Kidney (tissue), 14 donors: ENCODE results near the gene KLHDC7B. TPM values are rescaled to one million over a fixed set of nuclear protein-coding genes. Genes with fewer than 3 reads are reported as not detected.

Experiments
- DNase-seq, 5 donors: peaks; one replicate each; pipeline ENCODE4 v3.0.0-alpha.2; 2013 to 2020
- FAIRE-seq: peaks from 2 replicates; lab custom pipeline; 2012; peaks lifted over from hg19 to GRCh38; lab: Jason Lieb, UNC
- H3K27ac ChIP-seq, 2 donors: one replicate each; pipeline ENCODE4 v1.7.0; 2013; ENCODE audit warnings: low read depth in 2 of 2, low read length in 2 of 2, inconsistent platforms in 1 of 2
- H3K27me3 ChIP-seq: one replicate; pipeline ENCODE4 v1.7.1; 2013; ENCODE audit warnings: low read length, inconsistent platforms; ENCODE audit not compliant: control insufficient read depth, insufficient read depth
- H3K36me3 ChIP-seq, 3 donors: one replicate each; pipeline versions ENCODE4 v1.7.0 to v1.7.1; 2013; ENCODE audit warnings: low read length in 3 of 3, control low read depth in 1 of 3, inconsistent platforms in 1 of 3; ENCODE audit not compliant: insufficient read depth in 3 of 3, control insufficient read depth in 2 of 3
- H3K4me1 ChIP-seq, 3 donors: one replicate each; pipeline versions ENCODE4 v1.7.0 to v1.7.1; 2013; ENCODE audit warnings: low read length in 3 of 3, inconsistent platforms in 1 of 3, low read depth in 1 of 3; ENCODE audit not compliant: control insufficient read depth in 2 of 3, insufficient read depth in 2 of 3
- H3K4me3 ChIP-seq, 3 donors: one replicate each; pipeline versions ENCODE4 v1.7.0 to v1.8.1; 2013; ENCODE audit warnings: low read length in 3 of 3, control low read depth in 1 of 3, inconsistent platforms in 1 of 3
- H3K9ac ChIP-seq, 3 donors: one replicate each; pipeline versions ENCODE4 v1.7.0 to v1.7.1; 2013; ENCODE audit warnings: low read length in 3 of 3, control low read depth in 1 of 3, inconsistent platforms in 1 of 3
- H3K9me3 ChIP-seq, 3 donors: one replicate each; pipeline versions ENCODE4 v1.7.0 to v1.7.1; 2013; ENCODE audit warnings: low read length in 3 of 3, control low read depth in 1 of 3, inconsistent platforms in 1 of 3; ENCODE audit not compliant: control insufficient read depth in 2 of 3, insufficient read depth in 1 of 3
- CTCF ChIP-seq: IDR thresholded peaks from 3 replicates; pipeline ENCODE4 v1.5.1; 2012; ENCODE audit warnings: mild to moderate bottlenecking, moderate library complexity, borderline replicate concordance; ENCODE audit not compliant: insufficient read depth; ENCODE audit errors: extremely low read depth
- intact Hi-C: fragments of 100-400 bp; cut with DNase I; formaldehyde crosslinking; loops from one replicate; pipeline ENCODE4 v1.11.1; 2022
- polyA plus RNA-seq: library from polyadenylated mRNA; stranded (reverse); fragments of 350-450 nt; fragmentation: Illumina TruSeq; extraction: RNeasy Lipid Tissue Mini Kit (QIAGEN cat#74804); gene quantifications from one replicate; pipeline ENCODE4 v1.2.3, GENCODE V29; 2014; ENCODE audit warnings: low read depth, low replicate concordance; ENCODE audit not compliant: insufficient read depth
- total RNA-seq: library from RNA; stranded (reverse); fragmentation: NEBNext Ultra II Directional; extraction: Animal tissue kit (Norgen Biotek cat#: 25700); gene quantifications from one replicate; pipeline ENCODE4 v1.2.1, GENCODE V29; 2021
- donor health status: control.
- donor health status: control.
- donor health status: control.
- donor health status: control.
- donor health status: control.
- donor health status: DM: yes; HTN: yes; CAD: no.
- donor health status: Normal renal cell carcinoma (clear cell type).

Gene KLHDC7B
- total and polyA plus RNA-seq, 2 donors from 2014 or later = 1.4 to 16.1 TPM

- TF ChIP-seq CTCF = no peak
- intact Hi-C loops = no loop called here
- Histone ChIP-seq H3K4me3 (no peak overlapping the region), H3K4me1 (peaks cover 0 to 6% (median 6%) of the 10 kb centered on the region in 3 donors), H3K27ac (no peak overlapping the region), H3K36me3 (peaks cover 0 to 6% (median 0%) of the 10 kb centered on the region in 3 donors), H3K9ac (no peak overlapping the region), H3K27me3 (no peaks in the 10 kb centered on the region), H3K9me3 (no peaks in the 10 kb centered on the region)
- DNase-seq (peak in 2 of 5 donors; percentile 46 to 73), FAIRE-seq (no peak)
Measured at GRCh38 chr22:50503475-50504145, 42.1 kb upstream of the KLHDC7B start.

GRCh38 chr22:50504369-50505211 is 41.1 kb upstream of the KLHDC7B start:
- DNase-seq (peak in 2 of 5 donors; percentile 58 to 77), FAIRE-seq (no peak)
- H3K4me3 ChIP-seq = no peak overlapping the region
- no peak for TF ChIP-seq CTCF
- H3K27me3 ChIP-seq = no peaks in the 10 kb centered on the region
- peaks cover 2 to 13% (median 13%) of the 10 kb centered on the region in 3 donors for H3K4me1 ChIP-seq
- no peak overlapping the region for H3K9ac ChIP-seq
- peaks cover 0 to 6% (median 0%) of the 10 kb centered on the region in 3 donors for H3K36me3 ChIP-seq
- H3K9me3 ChIP-seq = no peaks in the 10 kb centered on the region
- intact Hi-C loops = no loop called here
- H3K27ac ChIP-seq = no peak overlapping the region

- intact Hi-C loops = no loop called here
- Histone ChIP-seq H3K4me1 (peaks cover 2 to 13% (median 13%) of the 10 kb centered on the region in 3 donors), H3K4me3 (no peak overlapping the region), H3K27ac (no peak overlapping the region), H3K9ac (no peak overlapping the region), H3K9me3 (no peaks in the 10 kb centered on the region), H3K36me3 (peaks cover 0 to 6% (median 0%) of the 10 kb centered on the region in 3 donors), H3K27me3 (no peaks in the 10 kb centered on the region)
- FAIRE-seq = no peak
- TF ChIP-seq CTCF = no peak
- peak in 1 of 5 donors; percentile 76 for DNase-seq
Measured at GRCh38 chr22:50505276-50505775, 40.4 kb upstream of the KLHDC7B start.
